22Rv1 (cell line): ENCODE results near the gene CCDC63.

Experiments used
- H3K27ac ChIP-seq: fragments of 450-650 bp; 2 replicates; pipeline ENCODE4 v1.5.1; 2017
- CTCF ChIP-seq: fragments of 450-650 bp; IDR thresholded peaks from 2 replicates; pipeline ENCODE4 v1.5.1; 2017; ENCODE audit warnings: mild to moderate bottlenecking
- ZFX ChIP-seq: fragments of 450-650 bp; IDR thresholded peaks from 2 replicates; pipeline ENCODE4 v1.6.1; 2017; ENCODE audit warnings: antibody characterized with exemption, borderline replicate concordance

The CCDC63 gene

DNA sequence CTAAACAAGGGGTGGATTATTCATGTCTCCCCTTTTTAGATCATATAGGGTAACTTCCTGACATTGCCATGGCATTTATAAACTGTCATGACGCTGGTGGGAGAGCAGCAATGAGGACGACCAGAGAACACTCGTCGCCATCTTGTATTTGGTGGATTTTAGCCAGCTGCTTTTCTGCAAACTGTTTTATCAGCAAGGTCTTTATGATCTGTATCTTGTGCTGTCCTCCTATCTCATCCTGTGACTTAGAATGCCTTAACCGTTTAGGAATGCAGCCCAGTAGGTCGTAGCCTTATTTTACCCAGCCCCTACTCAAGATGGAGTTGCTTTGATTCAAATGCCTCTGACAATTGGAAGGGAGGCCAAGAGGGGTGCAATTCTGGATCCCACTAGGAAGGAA, 5.8 kb upstream of the CCDC63 start:
- TF ChIP-seq CTCF (no peak), ZFX (no peak)
- no peak overlapping the region for H3K27ac ChIP-seq

DNA sequence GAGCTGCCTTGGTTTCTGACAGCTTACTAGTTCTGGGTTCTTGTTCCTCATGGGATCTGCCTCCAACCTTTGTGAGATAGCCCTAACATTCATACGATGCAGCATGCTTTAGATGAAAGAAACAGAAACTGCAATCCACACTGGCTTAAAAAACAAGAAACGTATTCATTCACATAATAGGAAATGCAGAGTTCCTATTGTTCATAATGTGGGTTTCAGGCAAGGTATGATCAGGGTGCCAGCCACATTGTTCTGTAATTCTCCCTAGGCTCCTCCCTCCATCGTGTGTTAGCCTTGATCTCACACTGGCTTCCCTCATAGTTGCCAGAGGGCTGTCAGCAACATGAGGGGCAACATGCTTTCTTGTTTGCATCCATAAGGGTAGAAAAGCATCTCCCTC, 2.7 kb upstream of the CCDC63 start:
- no peak for TF ChIP-seq ZFX
- no peak for TF ChIP-seq CTCF

DNA sequence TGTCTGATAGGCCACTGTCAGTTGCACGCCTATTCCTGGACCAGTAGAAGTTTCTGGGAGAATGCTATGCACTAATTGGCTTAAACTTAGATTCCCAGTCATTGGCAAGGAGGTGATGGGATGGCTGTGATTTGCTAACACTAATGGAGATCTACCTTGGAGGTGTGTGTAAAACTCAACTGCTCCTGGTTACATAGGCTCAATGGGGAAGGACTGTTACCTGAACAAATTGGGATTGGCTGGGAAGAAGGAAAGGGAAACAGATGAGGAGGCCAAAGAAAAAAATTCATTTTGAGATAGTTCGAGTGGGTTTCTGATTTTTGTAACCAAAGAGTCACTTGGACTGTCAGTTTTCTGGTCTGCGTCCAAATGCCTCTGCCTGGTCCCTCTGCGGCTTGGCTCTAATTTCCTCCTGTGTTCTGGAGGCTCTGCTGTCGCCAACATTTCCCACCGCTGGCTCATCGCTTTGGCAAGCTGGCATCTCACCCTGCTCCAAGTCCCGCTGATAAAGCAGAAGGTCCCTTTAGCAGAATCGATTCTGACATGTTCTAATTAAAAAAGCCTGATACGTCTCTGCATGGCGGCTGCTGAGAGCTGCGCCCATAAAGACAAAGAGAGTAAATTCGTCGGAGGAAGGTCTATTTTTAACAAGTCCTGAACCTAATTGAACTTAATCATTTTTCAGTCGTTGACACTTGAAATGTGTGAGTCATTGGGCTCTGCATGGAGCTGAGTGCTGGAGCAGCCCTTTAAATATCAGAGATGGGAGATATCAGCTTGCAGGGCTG, 2.0 kb upstream of the CCDC63 start:
- H3K27ac ChIP-seq: no peak overlapping the region

More for the DNA sequence above, 2.7 kb upstream of the CCDC63 start:
- H3K27ac ChIP-seq: no peak overlapping the region

DNA sequence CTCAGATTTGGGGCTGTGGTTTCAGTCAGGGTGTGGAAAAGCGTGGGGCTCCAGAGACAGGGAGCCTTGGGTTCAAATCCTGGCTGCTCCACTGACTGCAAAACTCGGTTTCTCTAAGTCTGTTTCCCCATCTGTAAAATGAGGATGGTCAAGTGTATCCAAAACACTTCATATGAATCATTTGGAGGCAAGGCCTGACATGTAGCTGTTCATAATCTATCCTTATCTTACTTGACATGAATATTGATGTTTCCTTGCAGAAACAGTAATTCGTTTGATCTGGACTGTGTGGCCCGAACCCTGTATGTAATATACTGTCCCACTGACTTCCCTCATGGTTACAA, 1.5 kb upstream of the CCDC63 start:
- no peak for TF ChIP-seq ZFX
- no peak for TF ChIP-seq CTCF
- H3K27ac ChIP-seq: no peak overlapping the region

More for the DNA sequence above, 2.0 kb upstream of the CCDC63 start:
- TF ChIP-seq ZFX (no peak), CTCF (no peak)

DNA sequence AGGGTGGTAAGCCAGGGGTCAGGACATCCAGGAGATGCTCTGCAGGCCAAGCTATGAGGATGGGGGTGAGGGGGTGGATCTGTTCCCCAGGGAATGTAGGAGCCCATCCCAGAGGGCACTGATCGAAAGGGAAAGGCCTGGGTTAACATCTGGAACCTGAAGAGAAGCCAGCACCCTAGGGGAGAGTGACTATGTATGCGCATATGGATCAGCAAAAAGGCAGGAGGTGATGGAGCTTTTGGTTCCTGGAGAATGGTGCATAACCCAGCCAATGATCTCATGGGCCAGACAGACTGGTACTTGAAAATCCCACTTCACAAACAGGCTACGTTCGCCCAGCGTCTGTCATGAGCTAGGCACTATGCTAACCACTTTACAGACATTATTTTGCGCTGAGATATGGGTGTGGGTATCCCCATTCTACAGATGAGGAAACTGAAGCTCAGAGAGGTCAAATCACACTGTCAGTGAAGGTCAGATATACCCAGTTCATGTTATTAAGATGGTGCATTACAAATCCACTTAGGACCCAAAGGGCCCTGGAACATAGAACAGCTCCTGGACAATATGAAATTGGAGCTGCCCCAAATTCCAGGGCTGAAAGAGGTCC, 1.6 kb downstream of the CCDC63 start:
- H3K27ac ChIP-seq: no peak overlapping the region
- TF ChIP-seq CTCF (no peak), ZFX (no peak)

DNA sequence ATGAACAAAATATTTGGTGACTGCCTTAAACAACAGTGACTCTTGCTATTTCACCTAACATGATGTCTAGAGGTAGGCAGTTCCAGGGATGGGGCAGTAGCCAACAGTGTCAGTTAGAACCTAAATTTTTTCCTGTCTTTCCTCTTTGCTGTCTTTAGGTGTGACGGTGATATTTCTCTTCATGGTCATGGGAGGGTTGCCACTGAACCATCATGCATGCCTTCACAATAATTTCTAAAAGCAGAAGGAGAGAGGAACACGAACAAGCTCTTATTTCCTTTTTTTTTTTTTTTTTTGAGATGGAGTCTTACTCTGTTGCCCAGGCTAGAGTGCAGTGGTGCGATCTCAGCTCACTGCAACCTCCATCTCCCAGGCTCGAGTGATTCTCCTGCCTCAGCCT, 2.4 kb downstream of the CCDC63 start:
- TF ChIP-seq ZFX (no peak), CTCF (no peak)

GRCh38 chr12:110849748-110850403, 3.1 kb downstream of the CCDC63 start:
- TF ChIP-seq CTCF (no peak), ZFX (no peak)
- no peak overlapping the region for H3K27ac ChIP-seq

More for the DNA sequence above, 2.4 kb downstream of the CCDC63 start:
- no peak overlapping the region for H3K27ac ChIP-seq
